Fibroblast of the conjunctiva (primary cell): ENCODE measurements around the gene DEDD2.

Source experiments
- DNase-seq: peaks from one replicate; pipeline ENCODE4 v3.0.0-alpha.2; 2010; ENCODE audit warnings: low read depth

DEDD2 gene

DNA sequence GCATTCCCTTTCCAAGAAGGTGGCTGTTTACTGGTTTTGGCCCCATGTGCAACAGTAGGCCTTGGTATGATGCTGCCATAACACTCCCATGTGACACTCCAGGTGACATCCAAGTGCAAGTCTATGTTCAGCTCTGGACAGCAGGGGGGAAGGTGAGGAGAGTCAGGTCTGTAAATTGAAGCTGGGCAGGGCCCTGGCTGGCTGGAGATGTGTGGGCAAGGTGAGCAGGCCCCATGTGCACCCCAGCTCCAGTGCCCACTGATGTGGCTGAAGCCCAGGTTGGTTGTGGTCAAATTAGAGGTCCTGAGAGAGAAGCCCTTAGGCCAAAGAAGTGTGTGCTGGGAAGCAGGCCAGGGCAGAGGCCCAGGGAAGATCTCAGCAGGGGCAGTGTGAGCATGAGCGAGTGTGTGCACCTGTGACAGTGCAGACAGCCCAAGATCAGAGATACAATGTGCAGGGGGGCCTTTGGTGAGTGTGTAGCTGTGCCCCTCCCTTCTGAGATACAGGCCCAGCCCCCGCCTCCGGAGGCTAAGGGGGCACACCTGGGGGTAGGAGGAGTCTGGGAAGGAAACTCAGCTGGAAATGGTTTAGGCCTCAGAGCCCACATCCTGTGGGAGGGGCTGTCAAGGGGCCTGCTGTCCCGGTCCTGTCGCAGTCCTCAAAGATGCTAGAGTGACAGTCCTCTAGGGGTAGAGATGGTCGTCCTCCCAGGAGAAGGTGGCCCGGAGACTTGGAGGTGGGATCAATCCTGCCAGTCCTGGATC lies 18.6 kb downstream of the DEDD2 start:
- no peak for DNase-seq

DNA sequence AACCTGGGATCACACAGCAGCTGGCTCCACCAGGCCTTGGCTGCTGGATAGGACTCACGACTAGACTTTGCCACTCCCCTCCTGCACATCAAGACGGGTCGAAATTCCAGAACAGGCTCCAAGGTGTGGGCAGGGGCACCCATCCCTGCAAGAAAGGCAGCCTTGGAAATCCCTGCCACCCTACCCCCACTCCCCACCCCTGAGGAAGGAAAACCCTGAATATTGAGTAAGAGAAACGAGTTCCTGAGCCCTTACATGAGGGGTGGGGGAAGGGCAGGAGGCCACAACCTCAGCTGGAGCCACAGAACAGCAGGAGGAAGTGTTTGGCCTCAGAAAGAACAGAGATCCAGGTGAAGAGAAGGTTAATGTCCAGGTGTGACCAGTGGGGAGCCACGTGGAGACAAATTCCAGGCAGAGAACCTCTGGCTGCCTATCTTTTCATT lies 20.1 kb downstream of the DEDD2 start:
- DNase-seq = no peak

DNA sequence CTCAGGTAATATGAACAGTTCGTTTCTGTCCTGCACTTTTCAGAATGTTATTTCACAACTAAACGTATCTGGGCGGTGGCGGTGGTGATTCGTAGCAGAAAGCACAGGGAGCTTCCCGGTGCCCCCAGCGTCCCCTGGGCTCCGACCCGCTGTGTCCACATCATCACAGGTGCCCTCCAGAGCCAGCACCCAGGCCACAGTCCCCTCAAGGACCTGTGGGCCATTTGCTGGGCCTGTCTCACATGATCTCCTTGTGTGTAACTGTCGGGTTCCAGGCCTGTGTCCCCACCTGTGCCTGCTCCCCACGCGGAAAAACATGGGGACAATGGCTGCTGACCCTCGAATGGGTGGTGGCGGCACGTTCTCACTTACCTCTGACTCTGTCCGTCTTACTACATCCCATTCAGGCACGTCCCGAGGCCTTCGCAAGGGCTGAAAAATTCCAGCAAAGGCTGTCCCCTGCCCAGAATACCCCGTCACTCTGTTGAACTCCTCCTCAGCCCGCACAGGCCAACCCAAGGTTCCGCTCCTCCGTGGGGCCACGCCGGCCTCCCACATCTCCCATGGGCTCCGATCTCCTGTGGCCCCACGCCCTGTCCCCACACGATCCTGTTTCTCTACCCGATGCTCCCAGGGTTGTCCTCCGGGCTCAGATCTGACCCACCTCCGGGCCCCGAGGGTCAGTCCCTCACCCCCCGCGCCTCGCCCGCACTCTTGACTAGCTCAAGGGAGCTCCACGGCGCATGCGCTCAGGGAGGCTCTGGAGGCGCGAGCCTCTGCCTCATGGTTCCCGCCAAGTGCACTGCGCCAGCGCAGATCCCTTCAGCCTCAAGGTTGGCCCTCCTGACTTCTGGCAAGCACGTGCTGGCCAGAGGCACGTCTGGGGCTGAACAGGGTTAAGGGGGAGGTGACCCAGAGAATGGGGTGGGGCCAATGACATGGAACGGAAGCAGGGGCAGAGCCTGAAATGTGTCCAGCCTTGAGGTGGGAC lies 21.2 kb downstream of the DEDD2 start:
- DNase-seq = no peak

DNA sequence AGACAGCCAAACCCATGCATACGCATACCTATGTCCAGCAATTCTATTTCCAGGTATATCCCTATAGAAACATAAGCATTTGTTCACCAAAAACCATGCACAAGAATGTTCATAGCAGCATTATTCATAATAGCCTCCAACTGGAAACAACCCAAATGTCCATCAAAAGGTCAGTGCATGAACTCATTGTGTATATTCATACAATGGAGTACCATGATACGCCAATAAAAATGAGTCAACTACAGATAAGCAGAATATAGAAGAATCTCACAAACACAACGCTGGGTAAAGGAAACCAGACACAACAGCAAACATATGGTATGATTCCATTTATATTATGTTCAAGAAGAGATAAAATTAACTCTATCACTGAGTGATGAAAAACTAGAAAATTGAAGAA lies 23.8 kb downstream of the DEDD2 start:
- DNase-seq = no peak

DNA sequence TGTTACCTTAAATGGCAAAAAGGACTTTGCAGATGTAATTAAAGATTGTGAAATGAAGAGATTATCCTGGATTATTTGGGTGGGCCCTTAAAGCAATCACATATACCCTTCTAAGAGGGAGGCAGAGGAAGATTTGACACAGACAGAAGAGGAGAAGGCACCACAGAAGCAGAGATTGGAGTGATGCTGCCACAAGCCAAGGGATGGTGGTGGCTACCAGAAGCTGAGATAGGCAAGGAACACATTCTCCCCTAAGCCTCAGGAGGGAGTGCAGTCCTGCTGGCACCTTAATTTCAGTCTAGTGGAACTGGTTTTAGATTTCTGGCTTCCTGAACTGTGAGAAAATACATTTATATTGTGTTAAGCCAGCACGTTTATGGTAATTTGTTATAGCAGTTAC lies 24.2 kb downstream of the DEDD2 start:
- no peak for DNase-seq

DNA sequence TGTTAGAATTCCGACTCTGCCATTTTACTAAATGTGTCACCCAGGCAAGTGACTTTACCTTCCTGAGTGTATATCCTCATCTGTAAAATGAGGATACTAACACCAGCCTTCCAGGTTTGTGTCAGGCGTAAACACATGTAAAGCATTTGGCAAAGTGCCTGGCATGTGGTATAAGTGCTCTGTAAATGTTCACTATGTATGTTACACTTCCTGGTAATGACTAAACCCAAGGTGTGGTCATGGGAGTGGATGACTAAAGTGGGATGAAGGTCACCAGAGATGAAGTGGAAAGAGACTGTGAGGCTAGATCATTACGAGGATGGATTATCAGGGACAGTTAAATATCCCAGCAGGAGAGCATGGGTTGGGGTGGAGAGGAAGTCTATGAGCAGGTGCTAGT lies 25.6 kb downstream of the DEDD2 start:
- DNase-seq = peak; percentile 28

DNA sequence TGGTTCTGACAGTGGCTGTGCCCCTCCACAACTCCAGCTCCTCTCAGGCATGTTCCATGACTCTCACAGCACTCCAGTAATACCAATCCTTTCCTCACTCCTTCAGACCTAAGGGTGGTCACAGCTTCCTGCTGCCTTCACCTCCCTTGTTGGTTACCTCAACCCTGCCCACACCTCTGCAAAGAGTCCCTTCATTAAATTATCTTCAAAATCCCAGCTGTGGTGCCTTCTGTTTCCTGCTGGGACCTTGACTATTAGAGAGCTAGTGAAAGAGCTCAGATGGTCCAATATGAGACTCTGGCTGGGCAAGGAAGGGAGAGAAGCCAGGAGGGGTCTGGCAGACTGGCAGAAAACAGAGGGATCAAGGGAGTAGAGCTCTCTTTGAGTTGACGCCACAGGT lies 26.1 kb downstream of the DEDD2 start:
- no peak for DNase-seq

DNA sequence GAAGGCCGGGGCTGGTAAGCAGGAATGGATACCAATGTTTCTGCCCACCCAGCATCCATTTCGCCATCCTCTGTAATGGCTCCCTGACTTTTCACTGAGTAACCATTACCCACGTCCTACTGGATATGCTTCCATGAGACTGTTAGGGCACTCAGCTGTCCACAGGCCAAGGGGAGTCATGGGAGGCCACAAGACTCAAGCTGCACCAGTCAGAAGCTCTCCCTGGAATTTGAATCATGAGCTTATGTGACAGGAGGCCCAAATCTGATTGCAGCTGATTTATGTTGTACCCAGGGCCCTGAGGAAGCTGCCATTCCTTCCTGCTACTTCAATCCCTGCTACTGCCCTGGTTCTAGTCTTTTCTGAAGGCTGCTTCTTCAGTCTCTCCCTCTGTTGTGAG lies 28.3 kb downstream of the DEDD2 start:
- DNase-seq = no peak

DNA sequence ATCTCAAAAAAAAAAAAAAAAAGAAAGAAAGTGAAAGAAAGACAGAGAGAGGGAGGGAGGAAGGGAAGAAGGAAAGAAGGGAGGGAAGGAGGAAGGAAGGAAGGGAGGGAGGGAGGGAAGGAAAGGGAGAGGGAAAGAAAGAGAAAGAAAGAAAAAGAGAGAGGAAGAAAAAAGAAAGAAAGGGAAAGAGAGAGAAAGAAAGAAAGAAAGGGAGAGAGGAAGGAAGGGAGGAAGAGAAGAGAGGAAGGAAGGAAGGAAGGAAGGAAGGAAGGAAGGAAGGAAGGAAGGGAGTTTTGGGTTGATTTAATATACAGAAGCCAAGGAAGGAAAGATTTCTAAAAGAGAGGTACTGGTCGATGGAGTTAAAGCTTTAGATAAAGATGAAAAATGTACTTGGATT lies 28.8 kb downstream of the DEDD2 start:
- DNase-seq = no peak

DNA sequence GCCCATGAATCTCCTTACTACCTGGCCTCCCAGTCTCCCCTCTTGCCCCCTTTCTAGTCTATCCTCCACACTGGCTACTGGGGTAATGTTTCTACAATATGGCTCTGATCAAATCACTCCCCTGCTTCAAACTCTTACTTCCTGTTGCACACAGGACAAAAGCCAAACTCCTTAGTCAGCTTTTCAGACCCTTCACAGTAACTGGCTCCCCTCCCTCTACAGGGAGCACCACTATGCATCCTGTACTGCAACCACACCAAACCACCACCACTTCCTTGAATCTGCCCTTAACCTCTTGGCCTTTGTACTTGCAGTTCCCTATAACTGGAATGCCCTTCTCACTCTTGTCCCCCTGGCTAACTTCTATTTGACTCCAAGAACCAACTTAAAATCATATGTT lies 32.2 kb downstream of the DEDD2 start:
- DNase-seq = no peak

DNA sequence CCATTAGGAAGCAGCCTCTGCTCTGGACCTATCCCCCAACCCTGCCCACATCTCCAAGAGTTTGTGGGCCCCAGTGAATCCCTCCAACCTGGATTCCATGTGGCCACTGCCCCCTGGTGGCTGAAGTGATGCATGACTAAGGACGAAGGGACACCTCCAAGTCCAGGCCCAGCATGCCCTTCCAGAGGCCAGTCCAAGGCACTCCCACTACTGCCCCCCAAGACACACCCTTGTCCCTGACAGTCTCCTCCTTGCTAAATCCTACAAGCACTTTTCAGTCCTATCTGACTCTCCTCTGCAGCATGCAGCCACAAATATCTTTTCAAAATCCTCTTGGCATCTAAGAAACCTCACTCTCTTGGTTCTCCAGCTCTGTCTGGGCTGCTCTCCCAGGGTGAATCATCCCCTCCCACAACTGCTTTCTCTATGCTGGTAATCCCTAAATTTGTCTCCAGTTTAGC lies 33.0 kb downstream of the DEDD2 start:
- DNase-seq = peak; percentile 72

DNA sequence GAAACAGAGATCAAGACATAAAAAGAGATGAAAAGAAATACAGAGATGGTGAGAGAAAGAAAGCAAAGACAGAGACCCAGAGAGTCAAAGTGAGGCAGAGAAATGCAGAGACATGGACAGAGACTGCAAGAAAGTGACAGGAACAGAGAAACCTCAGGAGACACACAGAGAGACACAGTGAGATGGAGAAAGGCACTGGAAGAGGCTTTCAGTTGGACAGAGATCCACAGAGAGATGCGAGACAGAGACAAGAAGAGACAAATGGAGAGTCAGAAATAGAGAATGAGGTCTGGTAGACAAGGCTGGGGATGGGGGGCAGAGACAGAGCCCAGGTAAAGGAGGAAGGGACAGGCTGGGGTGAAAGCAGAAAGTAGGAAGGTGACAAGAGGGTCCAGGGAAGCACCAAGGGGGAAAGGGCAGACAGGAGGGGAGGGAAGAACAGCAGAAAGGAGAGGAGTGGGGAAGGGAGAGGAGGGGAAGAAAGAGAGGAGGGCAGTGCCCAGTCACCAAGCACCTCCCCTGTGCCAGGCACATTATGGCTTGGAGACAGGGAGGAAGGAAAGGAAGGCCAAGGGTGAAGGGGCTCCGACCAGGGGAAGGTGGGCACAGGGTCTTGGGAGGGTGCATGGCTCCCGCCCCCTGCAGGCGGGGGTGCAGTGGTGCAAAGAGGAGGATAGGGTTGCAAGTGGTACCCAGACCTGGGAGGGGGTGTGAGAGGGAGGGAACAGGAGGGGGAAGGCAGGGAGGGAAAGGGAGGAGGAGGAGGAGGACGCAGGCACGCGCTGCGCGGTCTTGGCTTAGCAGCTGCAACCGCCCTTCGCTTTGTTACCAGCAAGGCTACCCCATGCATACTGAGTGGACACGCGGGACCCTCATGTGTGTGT lies 38.4 kb downstream of the DEDD2 start:
- DNase-seq = no peak

DNA sequence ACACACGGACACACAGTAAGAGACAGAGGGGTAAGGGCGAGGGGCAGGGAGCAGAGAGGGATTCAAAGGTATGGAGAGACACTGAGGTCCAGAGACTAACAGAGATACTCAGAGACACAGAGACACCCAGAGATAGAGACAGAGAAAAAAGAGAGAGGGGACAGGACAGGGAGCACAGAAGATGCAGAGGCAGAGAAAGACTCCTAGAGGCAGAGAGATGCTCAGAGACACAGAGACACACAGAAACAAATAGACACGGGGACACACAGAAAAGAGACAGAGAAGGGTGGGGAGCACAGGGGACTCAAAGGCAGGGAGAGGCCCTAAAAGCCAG lies 39.8 kb downstream of the DEDD2 start:
- DNase-seq = no peak

DNA sequence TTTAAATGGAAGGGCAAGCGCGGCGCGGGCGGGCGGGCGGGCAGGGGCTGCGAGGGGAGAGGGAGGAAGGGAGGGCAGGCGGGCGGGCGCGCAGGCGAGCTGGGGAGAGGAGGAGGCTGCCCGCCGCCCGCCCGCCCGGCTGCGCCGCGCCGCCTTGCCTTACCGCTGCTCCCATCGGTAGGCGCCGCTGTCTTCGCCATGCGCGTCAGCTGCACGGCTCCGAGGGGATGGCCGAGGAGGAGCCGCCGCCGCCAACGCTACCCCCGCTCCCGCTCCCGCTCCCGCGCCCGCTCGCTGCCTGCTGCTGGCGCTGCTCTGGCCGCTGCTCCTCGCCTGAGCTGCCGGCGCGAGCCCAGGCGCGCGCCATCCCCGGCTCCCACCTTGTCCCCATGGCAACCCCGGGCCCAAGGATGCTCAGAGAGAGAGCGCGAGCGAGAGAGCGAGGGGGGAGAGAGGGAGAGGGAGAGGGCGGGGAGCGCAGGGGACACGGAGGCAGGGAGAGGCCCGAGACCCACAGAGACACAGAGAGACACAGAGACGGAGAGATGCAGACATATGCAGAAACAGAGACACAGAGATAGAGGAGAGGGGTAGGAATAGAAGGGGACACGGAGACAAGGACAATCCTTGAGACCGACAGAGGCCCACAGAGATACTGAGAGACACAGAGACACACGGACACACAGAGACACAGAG lies 40.3 kb downstream of the DEDD2 start:
- DNase-seq = peak; percentile 31

DNA sequence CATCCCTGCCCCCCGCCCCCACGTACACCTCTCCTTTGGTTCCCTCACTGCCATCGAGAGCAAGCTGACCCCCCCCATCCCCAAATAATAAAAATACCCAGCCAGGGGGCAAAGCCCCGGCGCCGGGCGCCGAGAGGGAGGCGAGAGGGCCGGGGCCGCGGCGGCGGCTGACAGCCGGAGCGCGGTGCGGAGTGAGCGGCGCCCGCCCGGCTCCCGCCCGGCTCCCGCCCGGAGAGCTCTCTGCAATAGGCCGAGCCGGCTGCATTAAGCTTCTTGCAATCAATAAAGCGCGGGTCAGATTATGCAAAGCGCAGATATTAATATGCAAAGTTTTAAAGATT lies 40.9 kb downstream of the DEDD2 start:
- no peak for DNase-seq

DNA sequence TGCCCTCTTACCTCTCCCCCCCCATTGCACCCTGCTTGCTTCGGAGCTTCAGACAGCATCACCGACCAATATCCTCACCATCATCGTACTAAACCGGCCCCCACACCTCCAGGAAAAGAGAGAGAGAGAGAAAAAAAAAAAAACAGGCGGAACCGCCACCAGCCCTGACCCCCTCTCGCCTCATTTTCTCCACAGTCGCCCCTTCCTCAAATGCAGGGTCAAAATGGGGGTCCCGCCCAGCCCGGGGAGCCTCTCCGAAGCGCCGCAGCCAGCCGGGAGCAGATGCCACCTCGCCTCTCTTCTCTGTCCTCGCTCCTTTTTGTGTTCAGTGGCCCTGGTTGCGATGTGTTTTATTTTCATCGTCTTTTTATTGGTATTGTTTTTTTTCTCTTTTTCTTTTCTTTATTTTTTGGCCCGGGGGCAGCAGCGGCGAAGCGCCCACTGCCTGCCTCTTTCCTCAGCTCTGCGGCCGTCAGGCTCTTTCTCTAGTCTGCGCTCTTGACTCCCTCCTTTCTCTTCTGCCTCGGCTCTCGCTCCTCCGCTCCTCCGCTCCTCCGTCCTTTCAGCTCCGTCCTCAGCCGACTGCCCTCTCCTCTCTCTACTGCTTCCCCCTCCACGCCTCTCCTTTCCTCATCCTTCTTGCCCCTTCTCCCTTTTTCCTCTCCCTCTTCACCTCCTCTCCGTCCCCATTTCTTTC lies 41.4 kb downstream of the DEDD2 start:
- DNase-seq = no peak

DNA sequence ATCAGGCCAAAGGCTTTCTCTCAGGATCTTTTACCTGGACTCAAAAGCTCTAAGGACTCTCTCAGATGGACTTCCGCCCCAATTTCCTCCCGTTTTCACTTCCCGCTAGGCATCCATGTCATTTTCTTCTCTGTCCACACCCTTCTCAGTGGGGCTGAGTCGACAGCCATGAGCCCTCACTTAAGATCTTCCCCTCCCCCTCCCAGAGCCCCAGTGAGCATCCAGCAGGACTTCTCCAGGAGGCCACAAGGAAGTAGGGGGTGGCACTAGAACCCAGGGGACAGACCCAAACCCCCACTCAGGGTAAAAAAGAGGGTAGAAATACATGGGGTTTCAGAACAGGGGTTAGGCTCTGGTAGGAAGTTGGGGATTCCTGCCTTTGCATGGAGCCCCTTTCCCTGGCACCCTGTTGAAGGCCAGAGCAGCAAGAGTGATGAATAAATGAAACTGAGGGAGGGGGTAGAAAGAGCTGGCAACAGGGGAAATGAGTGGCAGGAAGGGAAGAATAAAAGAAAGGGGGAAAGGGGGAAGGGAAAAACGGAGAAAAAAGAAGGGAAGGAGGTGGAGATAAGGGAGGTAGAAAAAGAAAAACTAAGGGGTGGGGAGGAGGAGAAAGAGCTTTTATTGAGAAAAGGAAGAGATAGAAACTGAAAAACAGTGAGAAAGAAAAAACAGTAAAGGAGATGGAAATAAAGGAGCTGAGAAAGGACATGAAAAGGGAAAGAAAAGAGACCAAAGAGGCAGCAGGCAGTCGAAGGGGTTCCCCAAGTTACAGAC lies 42.3 kb downstream of the DEDD2 start:
- DNase-seq = no peak

DNA sequence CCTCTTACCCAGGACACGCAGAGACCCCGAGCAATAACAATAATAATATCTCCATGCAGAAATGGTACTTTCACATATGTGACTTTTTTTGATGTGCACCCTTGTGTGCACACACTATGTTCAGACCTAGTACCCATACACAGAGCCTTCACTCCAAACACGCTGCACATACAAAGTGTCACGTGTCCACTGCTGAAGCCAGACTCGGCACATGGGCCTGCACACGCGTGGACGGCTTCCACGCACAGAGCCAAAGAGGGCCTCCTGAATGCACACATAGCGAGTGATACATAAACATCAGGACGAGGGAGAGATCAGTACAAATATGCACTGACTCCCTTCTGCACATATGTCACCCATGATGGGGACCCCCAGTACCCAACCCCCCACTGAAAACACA lies 43.3 kb downstream of the DEDD2 start:
- DNase-seq = no peak

DNA sequence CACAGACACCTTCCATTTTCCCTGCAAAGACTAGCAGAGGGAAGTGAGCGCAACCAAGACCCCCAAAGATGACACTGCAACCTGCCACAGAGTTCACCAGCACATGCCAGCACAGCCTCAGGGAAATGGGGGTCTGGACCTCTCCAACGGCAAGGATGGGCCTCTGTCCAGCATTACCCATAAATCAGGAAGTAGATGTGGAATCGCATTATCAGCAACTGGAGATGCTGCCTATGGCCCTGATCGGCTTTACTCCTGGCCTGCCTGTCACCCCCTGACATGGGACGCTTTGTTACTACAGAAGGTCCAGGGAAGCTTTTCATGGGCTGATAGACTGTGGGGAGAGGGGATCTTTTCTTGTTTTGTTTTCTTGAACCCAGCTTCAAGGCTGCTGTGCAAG lies 43.8 kb downstream of the DEDD2 start:
- no peak for DNase-seq

DNA sequence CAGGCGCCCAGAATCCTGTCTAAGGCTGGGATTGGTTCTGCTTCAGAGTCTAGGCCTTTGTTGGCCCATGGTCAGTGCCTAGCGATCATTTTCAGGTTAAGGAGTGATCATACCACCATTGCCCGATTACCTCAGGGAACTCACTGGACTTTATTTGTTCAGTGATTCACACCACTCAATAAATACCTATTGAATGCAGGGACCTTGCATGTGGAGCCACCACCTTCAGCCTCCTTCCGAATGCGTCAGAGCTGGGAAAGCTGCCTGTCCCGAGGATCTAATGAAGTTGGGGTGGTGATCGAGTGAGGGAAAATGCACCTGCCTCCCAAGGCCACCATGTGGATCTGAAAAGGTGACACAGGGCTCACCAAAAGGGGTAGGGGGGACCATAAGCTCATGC lies 45.2 kb downstream of the DEDD2 start:
- DNase-seq = no peak
